GM04503 (cell line): ENCODE data around the gene SHCBP1.
"Not testable (repeated sequence)": the region's sequence is repeated elsewhere in the genome, so short reads cannot be mapped to it uniquely, and the experiment has no call there.

Experiments
- DNase-seq: peaks from one replicate; pipeline ENCODE4 v3.0.0-alpha.2; 2012; ENCODE audit warnings: low read depth

SHCBP1 gene

GRCh38 chr16:46621006-46621933, at the start of gene SHCBP1:
SHCBP1 (minus strand) TSS chr16:46621379; CDS start chr16:46621359, 20 bp downstream.
- peak; percentile 42 for DNase-seq

- DNase-seq: no peak
Observed at GRCh38 chr16:46662123-46662522, 40.9 kb upstream of the SHCBP1 start.

GRCh38 chr16:46658925-46659324, 37.7 kb upstream of the SHCBP1 start:
- DNase-seq: no peak

GRCh38 chr16:46651305-46651704, 30.1 kb upstream of the SHCBP1 start:
- no peak for DNase-seq

GRCh38 chr16:46650254-46650623, 29.1 kb upstream of the SHCBP1 start:
- DNase-seq: no peak

GRCh38 chr16:46649588-46650253, 28.5 kb upstream of the SHCBP1 start:
- no peak for DNase-seq

GRCh38 chr16:46648656-46649055, 27.5 kb upstream of the SHCBP1 start:
- DNase-seq: no peak

- no peak for DNase-seq
Observed at GRCh38 chr16:46638947-46639925, 18.1 kb upstream of the SHCBP1 start.

GRCh38 chr16:46632778-46633733, 11.9 kb upstream of the SHCBP1 start:
- no peak for DNase-seq

GRCh38 chr16:46629331-46630219, 8.4 kb upstream of the SHCBP1 start:
- DNase-seq: no peak

- DNase-seq: no peak
Observed at GRCh38 chr16:46627746-46628145, 6.6 kb upstream of the SHCBP1 start.

GRCh38 chr16:46626681-46627080, 5.5 kb upstream of the SHCBP1 start:
- not testable (repeated sequence) for DNase-seq

GRCh38 chr16:46624862-46625261, 3.7 kb upstream of the SHCBP1 start:
- DNase-seq: not testable (repeated sequence)

- not testable (repeated sequence) for DNase-seq
Observed at GRCh38 chr16:46623707-46624106, 2.5 kb upstream of the SHCBP1 start.

GRCh38 chr16:46623246-46623645, 2.1 kb upstream of the SHCBP1 start:
- not testable (repeated sequence) for DNase-seq

GRCh38 chr16:46621934-46622676, 926 bp upstream of the SHCBP1 start:
- DNase-seq: no peak

- no peak for DNase-seq
Observed at GRCh38 chr16:46620266-46621005, 743 bp downstream of the SHCBP1 start.

GRCh38 chr16:46618516-46618915, 2.7 kb downstream of the SHCBP1 start:
- no peak for DNase-seq
